GM21381 (cell line): Measurements from ENCODE around the gene WDR35.
"Not testable (repeated sequence)": the region's sequence is repeated elsewhere in the genome, so short reads cannot be mapped to it uniquely, and the experiment has no call there.

ENCODE experiments used
- ATAC-seq: cut with Tn5 transposase; IDR thresholded peaks from one replicate; pipeline ENCODE4 v1.9.1; 2021; ENCODE audit warnings: mild to moderate bottlenecking, moderate library complexity; ENCODE audit not compliant: unreplicated experiment

The WDR35 gene

DNA sequence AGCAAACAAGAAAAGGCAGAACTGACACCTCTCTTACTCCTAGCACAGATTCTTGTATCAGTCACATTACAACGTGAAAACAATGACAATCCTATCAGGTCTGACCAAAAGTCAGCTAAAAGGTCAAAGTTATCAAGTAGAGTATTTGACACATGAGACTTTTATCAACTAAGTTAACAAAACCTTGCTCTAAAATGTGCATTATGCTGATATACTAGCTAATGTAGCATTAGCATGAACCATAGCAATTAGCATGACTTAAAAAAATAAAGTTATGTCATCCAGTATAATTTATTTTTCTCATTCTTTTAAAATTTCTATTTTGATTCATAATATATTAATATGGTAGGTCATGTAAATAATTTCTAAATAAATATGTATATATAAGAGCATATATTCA, 46.7 kb downstream of the WDR35 start:
- ATAC-seq = no peak

DNA sequence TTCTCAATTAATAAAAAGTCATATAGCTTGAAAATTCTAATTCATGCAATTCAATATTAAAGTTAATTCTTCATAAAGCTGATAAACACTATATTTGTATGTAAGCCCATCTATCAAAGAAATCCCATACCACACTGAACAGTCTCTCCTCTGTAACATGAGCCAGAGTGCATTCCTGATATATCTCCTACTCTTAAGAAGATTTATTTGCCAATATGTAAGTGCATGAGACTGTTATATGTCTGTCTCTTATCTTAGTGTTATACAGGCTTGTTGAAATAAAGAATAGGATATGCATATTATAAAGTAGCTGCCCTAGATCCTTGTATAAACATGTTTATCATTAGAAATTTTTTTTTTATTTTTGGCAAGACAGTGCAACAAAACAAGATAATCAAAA, 47.7 kb downstream of the WDR35 start:
- ATAC-seq = no peak

DNA sequence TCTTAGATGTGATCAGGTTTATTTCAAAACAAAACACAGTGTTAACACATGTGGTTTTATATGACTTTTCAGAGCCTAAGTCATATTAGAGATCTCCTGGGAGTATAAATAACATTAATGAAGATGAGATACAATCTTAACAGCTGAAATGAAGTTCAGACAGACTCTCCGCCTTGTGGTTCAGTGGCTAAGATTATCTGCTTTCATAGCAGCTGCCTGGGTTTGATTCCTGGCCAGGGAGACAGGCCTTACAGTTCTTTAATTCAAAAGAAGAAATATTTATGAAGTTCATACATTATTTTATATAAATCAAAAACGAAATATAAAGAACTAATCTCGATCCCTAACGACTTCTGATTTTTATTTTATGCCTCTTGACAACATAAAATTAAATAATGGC, 52.9 kb downstream of the WDR35 start:
- no peak for ATAC-seq

DNA sequence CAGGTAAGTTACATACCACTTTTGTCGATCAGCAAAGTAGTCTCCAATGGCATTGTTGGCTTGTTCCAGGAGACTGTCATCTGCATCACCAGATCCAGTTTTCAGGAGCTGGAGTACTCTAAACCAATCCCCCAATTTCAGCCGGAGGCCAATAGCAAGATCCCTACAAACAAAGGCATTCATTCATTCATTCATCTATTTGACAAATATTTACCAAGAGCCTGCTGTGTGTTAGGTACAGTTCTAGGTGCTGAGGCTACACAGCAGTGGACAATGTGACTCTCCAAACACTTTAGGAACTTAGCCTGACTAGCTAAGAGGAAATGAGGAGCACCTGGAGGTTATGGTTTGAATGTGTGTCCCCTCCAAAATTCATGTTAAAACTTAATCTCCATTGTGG, 53.7 kb downstream of the WDR35 start:
- no peak for ATAC-seq

DNA sequence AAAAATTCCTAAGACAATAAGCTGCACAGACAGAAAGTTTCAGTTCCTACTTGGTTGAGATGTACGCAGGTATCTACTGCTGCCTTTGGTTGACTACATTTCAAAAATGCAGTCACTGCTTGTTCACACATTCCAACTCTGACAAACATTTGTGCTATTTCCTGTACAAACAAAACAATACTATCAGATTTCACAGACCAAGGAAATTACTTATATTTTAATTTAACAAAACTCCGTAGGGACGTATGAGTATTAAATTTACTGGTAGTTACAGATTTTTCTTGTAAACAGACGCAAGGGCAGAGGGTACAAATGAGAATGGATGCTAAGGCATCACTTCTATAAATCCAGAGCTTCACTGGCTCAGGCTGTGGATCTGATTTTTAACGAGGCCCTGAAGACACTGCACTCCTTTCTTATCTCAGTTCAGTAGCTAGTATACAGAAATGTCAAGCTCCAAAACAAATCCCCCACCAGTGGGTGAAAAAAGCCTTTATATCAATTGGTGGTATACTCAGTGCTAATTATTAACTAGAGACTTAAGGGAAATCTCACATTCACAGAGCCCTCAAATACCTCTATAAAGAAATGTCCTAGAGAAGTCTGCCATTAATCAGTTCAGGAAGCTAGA, 56.4 kb downstream of the WDR35 start:
- ATAC-seq = no peak

DNA sequence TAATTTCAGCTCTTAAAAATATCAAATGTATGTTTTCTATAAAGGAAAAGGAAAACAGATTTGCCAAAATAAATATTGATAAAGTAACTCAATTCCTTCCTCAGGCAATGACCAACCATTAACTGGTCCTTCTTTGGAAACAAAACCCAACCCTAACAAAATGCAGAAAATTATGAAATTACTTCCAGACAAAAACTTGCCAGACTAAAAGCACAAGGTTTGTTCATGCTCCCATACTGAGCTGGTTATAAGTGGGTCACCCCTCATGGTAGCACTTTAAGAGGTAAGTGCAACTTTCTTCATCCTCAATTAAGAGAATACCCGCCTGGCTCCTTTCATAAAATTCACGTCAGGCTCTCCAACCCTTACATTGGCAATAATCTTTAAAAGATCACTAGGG, 57.0 kb downstream of the WDR35 start:
- no peak for ATAC-seq

DNA sequence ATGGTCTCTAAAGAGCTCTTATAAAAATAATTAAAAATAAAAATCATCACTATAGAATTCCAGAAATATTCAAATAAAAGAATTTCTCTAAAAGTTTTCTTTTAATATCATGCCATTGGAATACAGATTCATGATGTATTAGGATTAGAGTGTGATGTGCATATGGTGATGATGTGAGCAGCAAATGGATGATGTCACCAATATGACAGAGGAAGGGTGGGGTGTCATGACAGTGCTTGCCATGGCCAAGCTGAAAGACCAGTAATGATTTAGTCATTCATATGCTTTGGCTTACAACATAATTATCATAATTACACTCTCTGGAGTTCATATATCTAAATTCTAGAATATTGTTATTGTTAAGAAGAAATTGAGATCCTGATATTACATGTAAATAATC, 60.7 kb downstream of the WDR35 start:
- ATAC-seq = no peak

DNA sequence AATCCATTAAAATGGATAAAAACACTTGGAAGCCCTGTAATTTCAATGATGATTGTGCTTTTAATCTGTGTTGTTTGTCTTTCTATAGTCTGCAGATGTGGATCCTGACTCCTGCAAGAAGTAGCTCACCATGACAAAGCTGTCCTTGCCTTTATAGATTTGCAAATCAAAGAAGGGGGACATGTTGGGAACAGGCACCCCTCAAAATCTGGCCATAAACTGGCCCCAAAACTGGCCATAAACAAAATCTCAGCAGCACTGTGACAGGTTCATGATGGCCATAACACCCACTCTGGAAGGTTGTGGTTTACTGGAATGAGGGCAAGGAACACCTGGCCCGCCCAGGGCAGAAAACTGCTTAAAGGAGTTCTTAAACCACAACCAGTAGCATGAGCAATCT, 62.1 kb downstream of the WDR35 start:
- ATAC-seq = not testable (repeated sequence)

DNA sequence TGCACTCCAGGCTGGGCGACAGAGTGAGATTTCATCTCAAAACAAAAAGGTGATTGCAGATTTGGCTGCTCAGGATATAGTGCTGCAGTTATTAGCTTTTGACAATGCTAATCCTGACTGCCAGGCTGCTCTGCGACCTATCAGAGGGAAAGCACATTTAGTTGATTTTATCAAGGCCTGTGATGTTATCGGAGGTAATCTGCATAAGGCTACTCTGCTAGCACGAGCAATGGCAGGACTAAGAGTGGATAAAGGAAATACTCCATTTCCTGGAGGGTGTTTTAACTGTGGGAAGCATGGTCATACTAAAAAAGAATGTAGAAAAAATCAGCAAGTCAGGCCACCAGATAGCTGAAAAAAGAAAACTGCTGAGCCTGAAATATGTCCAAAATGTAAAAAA, 65.4 kb downstream of the WDR35 start:
- ATAC-seq = not testable (repeated sequence)

DNA sequence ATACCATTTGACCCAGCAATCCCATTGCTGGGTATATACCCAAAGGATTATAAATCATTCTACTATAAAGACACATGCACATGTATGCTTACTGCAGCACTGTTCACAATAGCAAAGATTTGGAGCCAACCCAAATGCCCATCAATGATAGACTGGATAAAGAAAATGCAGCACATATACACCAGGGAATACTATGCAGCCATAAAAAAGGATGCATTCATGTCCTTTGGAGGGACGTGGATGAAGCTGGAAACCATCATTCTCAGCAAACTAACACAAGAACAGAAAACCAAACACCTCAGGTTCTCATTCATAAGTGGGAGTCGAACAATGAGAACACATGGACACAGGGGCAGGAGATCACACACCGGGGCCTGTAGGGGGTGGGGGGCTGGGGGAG, 67.7 kb downstream of the WDR35 start:
- not testable (repeated sequence) for ATAC-seq

DNA sequence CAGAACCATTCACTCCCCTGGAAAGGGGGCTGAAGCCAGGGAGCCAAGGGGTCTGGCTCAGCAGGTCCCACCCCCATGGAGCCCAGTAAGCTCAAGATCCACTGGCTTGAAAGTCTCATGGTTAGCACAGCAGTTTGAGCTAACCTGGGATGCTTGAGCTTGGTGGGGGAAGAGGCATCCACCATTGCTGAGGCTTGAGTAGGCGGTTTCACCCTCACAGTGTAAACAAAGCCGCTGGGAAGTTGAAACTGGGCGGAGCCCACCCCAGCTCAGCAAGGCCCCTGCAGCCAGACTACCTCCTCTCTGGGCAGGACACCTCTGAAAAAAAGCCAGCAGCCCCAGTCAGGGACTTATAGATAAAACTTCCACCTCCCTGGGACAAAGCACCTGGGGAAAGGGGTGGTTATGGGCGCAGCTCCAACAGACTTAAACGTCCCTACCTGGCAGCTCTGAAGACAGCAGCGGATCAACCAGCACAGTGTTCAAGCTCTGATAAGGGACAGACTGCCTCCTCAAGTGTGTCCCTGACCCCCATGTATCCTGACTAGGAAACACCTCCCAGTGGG, 73.4 kb downstream of the WDR35 start:
- ATAC-seq = no peak

DNA sequence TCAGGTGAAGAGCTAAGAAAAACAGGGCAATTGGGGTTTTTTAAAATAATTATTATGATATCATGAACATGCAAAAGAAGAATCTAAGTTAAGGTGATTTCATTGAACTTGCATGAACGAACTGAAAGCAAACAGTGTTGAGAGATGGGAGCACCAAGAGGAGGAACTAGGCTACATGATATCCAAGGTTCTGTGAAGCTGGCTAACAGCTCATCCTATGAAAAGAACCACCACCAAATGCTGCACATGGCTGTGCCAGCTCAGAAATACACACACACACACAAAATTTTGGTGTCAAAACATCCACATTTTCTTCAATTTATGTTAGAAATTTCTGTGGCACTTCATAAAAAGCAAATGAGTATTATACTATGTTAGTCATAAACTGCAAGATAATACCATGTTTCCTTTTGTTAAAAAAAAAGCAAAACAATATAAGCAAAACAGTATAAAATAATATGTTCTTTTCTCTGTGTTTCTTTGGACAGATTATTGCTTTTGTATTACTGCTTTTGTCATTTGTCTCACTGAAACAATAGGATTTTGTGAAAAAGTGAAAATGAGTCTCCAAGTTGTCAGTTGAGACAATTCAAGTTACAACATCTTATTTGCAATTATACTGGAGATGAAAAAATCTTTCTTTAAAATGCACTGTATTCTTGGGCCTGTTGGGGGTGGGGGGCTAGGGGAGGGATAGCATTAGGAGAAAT, 75.5 kb downstream of the WDR35 start:
- ATAC-seq = no peak

DNA sequence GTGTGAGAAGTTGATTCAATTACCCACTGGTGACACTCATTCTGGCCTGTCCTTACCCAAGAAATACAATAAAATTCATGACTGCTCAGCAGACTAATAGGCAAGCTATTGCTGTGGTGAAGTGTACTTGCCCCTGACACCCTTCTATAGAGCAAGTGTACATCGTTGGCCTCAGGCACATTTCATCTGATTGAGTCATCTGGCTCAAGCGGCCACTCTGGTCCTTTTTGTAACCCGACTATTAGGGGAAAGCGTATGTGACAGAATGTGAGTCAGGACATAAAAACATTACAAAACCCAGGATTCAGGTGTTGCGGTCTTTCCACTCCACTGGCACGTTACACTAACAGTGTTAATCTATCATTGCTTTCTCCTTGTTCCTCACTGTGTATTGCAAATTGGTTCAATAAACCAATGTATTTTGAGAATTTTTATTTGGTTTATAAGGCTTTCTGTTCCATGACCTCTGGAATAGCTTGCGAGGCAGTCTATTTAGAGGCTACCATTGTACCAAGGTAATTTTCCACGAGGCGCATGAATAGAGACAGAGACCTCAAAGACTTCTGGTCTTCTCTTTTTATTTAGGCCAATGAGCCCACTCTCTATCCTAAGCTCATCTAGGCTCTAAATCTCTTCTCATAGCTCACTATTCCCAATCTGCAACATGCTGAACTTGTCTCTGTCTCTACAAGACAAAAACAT, 77.9 kb downstream of the WDR35 start:
- no peak for ATAC-seq

DNA sequence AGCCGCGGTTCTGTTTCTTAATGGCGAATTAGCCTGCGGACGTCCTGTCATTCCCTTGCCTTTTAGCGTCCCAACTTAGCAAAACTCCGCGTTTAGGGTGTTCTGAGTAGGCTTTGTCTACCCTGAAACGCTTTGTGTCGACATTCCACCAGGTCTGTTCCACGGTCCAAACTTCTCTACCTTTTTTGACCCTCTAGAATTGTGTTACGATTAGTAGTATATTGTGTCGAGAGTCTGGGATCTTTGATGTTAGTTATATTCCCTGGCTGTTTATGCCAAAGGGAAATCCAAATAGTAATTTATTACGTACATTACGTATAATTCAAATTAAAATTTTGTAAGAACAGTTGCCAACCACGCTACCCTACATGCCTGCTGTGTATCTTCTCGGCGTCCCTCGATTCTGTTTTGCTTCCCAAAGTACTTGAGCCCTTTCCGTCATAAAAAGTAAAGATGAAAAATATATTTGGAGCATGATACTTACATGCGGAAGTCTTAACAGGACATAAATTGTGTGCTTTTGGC, 87.6 kb downstream of the WDR35 start:
- peak; percentile 4 for ATAC-seq

DNA sequence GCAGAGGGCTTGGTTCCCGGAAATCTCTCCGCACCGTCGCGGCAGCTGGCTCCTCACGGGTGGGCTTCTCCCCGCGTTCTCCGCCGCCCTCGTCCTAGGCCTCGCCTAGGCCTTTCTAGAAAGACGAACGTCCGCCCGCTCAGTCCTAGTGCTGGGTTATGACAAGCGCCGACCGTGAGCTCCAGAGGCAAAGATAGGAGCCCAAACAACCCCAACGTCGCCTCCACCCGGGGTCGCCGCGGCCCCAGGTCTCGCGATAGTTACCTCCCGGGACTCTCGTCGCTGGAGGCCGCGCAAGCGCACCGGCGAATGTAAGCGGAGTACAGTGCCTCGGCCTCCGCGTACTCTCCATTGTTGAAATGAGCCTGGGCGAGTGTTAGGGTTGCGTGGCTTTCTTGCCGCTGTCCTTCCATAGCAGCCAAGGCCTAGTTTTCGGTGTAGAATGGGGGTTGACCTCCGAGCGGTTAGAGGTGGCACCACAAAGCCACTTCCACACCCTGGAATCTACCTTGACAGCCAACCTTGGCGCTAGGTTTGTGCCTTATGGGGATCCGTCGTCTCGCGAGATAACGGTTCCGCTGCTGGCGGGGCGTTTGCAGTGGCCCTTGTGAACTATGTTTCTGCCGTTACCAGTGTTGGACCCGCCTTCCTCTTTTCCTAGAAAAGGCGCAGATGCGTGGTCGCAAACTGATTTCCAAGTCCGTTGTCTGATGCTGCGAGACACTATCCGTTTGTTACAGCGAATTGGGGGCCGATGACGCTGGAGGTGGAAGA, 88.3 kb downstream of the WDR35 start, which contains the start of gene TTC32:
TTC32 (minus strand) TSS at position 542 of the 774 bp plus-strand sequence; CDS start at position 413, 129 bp downstream.
- ATAC-seq = peak; percentile 86

DNA sequence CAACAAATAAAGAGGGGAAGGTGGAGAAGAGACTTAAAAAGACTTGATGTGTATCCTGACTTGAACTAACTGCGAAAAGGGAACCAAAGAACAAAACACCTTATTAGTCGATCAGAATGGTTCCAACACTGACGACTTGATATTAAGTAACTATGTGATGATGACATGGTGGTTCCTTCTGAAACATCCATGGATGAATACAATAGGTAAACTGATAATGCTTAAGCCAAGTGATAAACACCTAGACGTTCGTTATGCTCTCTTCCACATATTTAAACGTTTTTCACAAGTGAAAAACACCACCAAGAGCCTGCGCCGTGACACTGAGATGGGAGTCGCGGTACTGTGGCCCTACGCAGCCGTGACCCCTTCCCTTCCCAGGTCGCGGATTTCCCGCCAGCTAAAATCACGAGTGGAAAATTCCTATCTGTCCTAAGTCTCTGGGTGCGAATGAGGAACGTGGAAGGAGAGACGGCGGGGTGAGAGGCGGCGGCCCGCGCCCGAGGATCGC, 88.9 kb downstream of the WDR35 start:
- ATAC-seq = peak; percentile 6

DNA sequence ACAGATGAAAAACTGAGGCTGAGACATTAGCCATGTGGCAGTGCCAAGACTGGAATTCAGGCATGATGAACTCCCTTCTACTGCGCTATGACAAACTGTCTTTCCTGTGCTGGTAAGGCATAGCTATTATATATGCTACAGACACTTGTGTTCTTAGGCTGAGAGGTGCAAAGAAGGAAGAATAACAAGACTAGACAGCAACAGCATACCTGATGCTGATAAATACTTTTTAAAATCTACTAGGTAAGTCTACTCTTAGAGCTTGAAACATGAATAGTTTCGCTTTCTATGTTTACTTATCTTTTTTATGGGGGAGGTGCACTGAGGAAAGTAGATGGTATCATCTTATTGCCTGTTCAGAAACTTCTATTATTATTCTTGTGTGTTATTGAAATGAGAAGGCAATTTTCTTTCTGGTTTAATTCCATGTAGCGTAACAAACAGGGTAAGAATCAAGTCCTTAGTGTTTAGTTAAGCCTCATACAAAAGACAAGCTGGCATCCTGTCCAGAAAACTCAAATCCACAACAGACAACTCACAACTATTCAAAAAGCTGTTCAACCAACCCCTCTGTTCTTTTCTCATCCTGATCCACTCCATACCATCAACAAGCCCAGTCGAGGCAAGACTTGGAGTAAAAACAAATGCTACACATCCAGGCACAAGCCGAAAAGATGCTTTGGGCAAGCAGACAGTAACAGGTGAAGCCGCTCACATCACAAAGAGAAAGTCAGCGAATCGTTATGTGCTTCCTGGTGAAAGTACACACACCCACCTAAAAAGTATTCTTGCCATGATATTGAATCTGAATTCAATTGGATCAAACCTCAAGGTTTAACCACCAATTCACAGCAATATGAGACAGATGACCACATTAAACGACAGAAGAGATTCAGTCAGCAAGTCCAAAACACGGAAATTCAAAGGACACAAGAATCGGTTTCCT, 89.6 kb downstream of the WDR35 start:
- no peak for ATAC-seq

DNA sequence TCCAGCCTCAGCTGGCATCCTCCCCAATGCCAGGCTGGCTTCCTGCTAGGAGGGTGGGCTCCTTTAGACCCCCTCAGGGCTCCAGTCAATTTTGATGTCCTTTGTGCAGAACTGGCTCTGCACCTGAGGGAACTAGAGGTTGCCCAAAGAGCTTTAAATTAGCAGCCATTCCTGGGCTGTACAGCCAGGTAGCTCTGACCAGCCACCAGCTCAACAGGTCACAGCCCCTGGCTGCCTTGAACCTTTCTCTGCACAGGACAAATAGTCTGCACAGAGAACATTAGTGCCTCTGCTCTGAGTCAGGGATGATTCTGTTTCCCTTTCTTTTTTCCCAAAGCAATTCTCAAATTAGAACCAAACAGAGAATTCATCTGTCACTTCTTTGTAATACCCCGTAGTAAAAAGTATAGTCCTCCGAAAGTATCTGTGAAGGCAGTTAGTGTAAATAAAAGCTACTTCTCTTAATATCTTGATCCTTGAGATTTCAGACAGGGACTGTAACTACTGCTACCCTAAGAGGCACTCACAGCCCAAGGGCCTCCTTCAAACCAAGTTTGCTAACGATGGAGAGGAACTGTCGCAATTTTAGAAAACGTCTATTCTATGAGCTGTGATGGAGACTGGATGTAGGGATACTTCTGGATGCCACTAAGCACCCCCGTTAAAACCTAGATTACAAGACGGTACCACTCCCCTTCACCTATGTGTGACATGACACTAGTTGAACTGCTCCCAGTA, 91.1 kb downstream of the WDR35 start:
- no peak for ATAC-seq
